NCI-H1694 (cell line): ENCODE data around the gene RRAS.

Source experiments
- DNase-seq: peaks from one replicate; lab custom pipeline; 2025; lab: John Stamatoyannopoulos, UW

The RRAS gene

GRCh38 chr19:49640113-49640898 lies at the start of gene RRAS:
TSS of gene RRAS (minus strand) at chr19:49640143. CDS start at chr19:49640098, 45 bp downstream.
- peak; percentile 100 for DNase-seq

- peak; percentile 41 for DNase-seq
Measured at GRCh38 chr19:49689133-49690078, 49.5 kb upstream of the RRAS start, which contains the start of gene ADM5. TSS of gene ADM5 (plus strand) at chr19:49689594. CDS start at chr19:49689838, 244 bp downstream.

DNA sequence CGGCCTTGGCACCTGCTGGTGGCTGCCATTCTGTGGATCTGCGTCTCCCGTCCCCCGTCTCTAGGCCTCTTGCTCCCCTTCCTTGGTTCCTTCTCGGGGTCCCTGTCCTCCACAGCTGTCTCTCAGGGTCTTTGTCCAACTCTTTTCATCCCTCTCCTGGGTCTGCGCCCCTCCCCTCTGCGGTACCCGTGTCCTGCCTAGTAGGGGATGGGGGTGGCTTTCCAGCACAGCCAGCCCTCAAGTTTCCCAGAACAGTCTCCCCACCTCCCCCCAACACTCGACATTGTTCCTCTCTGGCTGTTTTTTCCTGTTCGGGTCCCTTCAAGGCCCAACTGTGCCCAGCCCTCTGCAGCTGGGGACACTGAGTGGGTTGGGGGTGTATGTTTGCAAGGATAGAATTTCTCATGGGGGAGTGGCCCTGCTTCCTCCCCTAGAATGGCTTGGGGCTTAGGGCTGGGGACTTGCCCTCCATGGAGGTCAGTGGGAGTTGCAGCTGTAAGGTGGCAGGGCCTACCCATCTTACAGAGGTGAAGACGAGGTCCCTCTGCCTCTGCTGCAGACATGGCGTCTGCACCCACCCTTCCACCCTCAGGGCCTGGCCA lies 48.7 kb upstream of the RRAS start:
- no peak for DNase-seq

GRCh38 chr19:49687566-49688316 lies 47.8 kb upstream of the RRAS start:
- no peak for DNase-seq

- no peak for DNase-seq
Measured at GRCh38 chr19:49687150-49687549, 47.2 kb upstream of the RRAS start.

- DNase-seq: no peak
Measured at GRCh38 chr19:49686503-49687088, 46.7 kb upstream of the RRAS start.

GRCh38 chr19:49685845-49686332 lies 45.9 kb upstream of the RRAS start:
- no peak for DNase-seq

DNA sequence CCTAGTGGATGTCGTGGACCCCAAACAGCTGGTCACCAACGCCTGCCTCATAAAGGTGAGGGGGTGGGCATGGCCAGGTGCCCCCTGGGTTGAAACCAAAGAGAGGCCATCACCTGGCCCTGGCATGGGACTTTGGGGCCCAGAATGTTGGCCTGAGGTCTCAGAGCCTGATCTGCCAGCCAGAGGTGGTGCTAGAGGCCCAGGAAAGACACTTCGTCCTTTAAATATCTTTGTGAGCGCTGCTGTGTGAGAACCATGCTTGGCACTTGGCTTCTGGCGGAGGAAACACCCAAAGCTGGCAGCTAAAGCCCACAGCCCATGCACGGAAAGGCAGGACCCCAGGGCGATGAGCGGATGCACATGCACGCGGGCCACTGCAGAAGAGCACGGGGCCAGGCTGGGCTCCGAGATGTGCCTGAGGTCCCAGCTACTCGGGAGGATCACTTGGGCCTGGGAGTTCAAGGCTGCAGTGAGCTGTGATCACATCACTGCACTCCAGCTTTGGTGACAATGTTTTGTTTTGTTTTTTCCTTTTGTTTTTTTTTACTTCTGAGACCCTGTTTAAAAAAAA lies 45.1 kb upstream of the RRAS start:
- DNase-seq: no peak

GRCh38 chr19:49684251-49684982 lies 44.5 kb upstream of the RRAS start:
- DNase-seq: no peak

DNA sequence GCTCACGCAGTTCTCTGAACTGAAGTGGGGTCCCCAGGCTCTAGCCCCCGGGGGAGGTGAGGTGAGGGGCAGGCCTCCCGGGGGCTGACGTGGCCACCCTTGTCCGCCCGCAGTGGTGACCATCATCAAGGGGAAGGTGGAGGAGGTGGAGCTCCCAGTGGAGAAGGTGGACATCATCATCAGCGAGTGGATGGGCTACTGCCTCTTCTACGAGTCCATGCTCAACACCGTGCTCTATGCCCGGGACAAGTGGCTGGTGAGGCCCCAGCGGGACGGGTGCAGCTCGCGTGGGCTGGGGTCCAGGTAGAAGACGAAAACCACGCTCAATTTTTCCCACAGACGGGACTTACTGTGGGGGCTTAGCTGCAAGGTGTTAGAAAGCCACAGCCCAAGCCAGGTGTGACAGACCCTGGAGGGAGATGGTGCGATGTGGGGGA lies 43.9 kb upstream of the RRAS start:
- DNase-seq: no peak

GRCh38 chr19:49682274-49682673 lies 42.3 kb upstream of the RRAS start:
- no peak for DNase-seq

DNA sequence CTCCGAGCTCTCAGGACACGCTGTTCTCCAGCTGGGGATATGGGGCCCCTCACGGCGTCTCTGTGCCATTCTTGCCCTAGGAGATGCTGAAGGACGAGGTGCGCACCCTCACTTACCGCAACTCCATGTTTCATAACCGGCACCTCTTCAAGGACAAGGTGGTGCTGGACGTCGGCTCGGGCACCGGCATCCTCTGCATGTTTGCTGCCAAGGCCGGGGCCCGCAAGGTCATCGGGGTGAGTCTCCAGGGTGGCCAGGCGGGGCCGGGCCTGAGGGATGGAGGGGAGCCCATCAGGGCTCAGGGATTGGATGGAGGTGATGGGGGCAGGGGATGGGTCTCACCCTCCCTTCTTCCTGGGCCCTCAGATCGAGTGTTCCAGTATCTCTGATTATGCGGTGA lies 41.9 kb upstream of the RRAS start:
- no peak for DNase-seq

- peak; percentile 92 for DNase-seq
Measured at GRCh38 chr19:49680421-49681351, 40.7 kb upstream of the RRAS start.

GRCh38 chr19:49679771-49680413 lies 39.9 kb upstream of the RRAS start:
- DNase-seq: no peak

GRCh38 chr19:49678985-49679770 lies 39.2 kb upstream of the RRAS start:
- DNase-seq: no peak

- DNase-seq: peak; percentile 95
Measured at GRCh38 chr19:49677901-49678674, 38.1 kb upstream of the RRAS start.
